Measurements from ENCODE around the gene COL12A1.

Gene COL12A1

GRCh38 chr6:75235271-75235670 is 29.4 kb upstream of the COL12A1 start:
- no peak for TF ChIP-seq CTCF (IDR thresholded peaks at IDR 0.05; ENCODE audit: low read depth, low read length)
- no peak for DNase-seq (ENCODE audit: extremely low read depth, low read depth)

GRCh38 chr6:75234126-75234865 is 28.4 kb upstream of the COL12A1 start:
- no peak for TF ChIP-seq CTCF (IDR thresholded peaks at IDR 0.05; ENCODE audit: low read depth, low read length)
- no peak for DNase-seq (ENCODE audit: extremely low read depth, low read depth)

GRCh38 chr6:75233092-75233615 is 27.3 kb upstream of the COL12A1 start:
- no peak for TF ChIP-seq CTCF (IDR thresholded peaks at IDR 0.05; ENCODE audit: low read depth, low read length)
- DNase-seq (ENCODE audit: extremely low read depth, low read depth), result no peak

GRCh38 chr6:75230484-75231325 is 24.9 kb upstream of the COL12A1 start:
- TF ChIP-seq CTCF (IDR thresholded peaks at IDR 0.05; ENCODE audit: low read depth, low read length), result peak; percentile 86
- no peak for DNase-seq (ENCODE audit: extremely low read depth, low read depth)

- no peak for TF ChIP-seq CTCF (IDR thresholded peaks at IDR 0.05; ENCODE audit: low read depth, low read length)
- DNase-seq (ENCODE audit: extremely low read depth, low read depth), result no peak
These were observed 18.6 kb upstream of the COL12A1 start for GRCh38 chr6:75224303-75224926.

GRCh38 chr6:75223428-75223827 is 17.6 kb upstream of the COL12A1 start:
- no peak for DNase-seq (ENCODE audit: extremely low read depth, low read depth)
- no peak for TF ChIP-seq CTCF (IDR thresholded peaks at IDR 0.05; ENCODE audit: low read depth, low read length)

Measured in AG09319 (cell line).